M059J (cell line): ENCODE results near the gene TRIM5. TPM values are rescaled to one million over a fixed set of nuclear protein-coding genes. Genes with fewer than 3 reads are reported as not detected.
"Not testable (repeated sequence)": the region's sequence is repeated elsewhere in the genome, so short reads cannot be mapped to it uniquely, and the experiment has no call there.

Experiments used
- DNase-seq: peaks from one replicate; pipeline ENCODE4 v3.0.0-alpha.2; 2012; ENCODE audit warnings: low read depth
- total RNA-seq: library from RNA; depleted of rRNA; stranded (reverse); fragments of >200 nt; shearing (Covaris generic); gene quantifications from 2 replicates; pipeline ENCODE4 v1.2.3, GENCODE V29; 2014

TRIM5 gene
- total RNA-seq, 1 experiment from 2014 or later, result 92.8 TPM

DNA sequence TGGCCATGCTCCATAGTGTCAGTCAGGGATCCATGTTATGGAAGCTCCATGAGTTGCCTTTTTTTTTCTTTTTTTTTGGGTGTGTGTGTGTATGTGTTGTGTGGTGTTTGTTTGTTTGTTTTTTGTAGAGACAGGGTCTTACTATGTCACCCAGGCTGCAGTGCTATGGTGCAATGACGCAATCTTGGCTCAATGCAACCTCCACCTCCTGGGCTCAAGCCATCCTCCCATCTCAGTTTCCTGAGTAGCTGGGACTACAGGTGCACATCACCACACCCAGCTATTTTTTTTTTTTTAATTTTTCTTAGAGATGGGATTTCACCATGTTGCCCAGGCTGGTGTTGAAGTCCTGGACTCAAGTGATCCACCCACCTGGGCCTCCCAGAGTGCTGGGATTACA lies 3.6 kb upstream of the TRIM5 start:
- no peak for DNase-seq

- DNase-seq, result no peak
Measured at GRCh38 chr11:5686426-5686825, 1.6 kb upstream of the TRIM5 start.

DNA sequence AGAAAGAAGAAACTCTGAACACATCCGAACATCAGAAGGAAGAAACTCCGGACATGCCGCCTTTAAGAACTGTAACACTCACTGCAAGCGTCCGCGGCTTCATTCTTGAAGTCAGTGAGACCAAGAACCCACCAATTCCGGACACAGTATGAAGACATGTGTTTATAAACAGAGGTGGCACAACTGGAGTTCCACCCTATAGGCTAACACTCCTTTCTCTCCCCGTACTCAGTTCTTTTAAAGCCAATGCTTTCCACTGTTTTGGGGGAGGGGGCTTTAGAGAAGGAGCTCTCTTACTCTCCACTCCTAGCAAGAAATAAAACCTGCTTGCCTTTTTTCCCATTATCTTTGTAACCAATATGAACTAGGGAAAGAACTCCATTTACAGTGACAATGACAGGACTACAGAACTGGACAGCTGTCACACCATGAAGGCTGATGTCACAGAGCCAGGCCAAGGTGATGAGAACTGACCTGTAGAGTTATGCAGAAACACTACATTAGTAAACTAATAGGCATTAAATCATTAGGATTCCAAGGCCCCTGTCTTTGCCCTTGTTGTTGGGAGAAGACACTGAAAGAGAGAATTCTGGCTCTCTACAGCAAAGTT lies 733 bp downstream of the TRIM5 start:
- DNase-seq, result peak; percentile 15

DNA sequence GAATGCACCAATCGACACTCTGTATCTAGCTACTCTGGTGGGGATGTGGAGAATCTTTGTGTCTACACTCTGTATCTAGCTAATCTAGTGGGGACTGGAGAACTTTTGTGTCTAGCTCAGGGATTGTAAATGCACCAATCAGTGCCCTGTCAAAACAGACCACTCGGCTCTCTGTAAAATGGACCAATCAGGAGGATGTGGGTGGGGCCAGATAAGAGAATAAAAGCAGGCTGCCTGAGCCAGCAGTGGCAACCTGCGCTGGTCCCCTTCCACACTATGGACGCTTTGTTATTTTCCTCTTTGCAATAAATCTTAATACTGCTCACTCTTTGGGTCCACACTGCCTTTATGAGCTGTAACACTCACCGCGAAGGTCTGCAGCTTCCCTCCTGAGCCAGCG lies 1.3 kb downstream of the TRIM5 start:
- not testable (repeated sequence) for DNase-seq

DNA sequence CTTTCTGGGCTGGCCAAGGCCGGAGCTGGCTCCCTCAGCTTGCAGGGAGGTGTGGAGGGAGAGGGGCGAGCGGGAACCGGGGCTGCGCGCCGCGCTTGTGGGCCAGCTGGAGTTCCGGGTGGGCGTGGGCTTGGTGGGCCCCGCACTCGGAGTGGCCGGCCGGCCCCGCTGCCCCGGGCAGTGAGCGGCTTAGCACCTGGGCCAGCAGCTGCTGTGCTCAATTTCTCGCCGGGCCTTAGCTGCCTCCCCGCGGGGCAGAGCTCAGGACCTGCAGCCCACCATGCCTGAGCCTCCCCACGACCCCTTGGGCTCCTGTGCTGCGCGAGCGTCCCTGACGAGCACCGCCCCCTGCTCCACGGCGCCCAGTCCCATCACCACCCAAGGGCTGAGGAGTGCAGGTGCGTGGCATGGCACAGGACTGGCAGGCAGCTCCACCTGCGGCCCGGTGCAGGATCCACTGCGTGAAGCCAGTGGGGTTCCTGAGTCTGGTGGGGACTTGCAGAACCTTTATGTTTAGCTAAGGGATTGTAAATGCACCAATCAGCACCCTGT lies 1.9 kb downstream of the TRIM5 start:
- DNase-seq, result not testable (repeated sequence)

DNA sequence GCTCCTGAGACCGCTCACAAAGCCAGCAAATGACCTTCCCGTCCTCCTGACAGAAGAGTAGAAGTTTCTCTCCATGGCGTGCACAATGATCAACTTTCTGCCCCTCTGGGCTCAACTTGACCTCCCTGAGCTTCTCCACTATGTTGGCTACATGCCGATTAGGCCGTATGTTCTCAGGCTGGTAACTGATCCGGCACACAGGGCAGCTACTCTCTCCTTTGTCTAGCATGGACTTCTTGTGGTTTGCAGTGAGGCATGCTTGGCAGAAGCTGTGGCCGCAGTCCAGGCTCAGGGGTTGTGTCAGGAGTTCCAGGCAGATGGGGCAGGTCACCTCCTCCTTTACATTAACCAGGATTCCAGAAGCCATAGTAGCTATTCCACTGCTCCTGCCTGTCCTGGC lies 5.1 kb downstream of the TRIM5 start:
- DNase-seq, result peak; percentile 97

DNA sequence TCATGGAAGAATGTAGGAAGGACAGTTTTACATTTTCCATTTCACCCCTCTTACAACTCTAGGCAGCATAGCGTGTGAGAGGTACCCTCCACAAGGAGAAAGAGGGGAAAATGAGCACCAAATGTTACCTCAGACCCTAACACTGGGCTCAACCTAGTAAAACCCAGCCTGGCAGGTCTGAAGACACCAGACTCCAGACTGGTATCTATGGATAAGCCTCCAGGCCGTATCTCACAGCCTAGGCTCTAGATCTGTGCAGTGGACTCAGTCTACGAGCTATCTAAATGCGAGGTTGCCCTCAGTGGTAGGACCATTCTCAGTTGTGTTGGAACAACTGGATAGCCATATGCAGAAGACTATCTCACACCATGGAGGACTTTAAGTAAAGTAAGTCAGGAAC lies 10.5 kb downstream of the TRIM5 start:
- DNase-seq, result no peak

DNA sequence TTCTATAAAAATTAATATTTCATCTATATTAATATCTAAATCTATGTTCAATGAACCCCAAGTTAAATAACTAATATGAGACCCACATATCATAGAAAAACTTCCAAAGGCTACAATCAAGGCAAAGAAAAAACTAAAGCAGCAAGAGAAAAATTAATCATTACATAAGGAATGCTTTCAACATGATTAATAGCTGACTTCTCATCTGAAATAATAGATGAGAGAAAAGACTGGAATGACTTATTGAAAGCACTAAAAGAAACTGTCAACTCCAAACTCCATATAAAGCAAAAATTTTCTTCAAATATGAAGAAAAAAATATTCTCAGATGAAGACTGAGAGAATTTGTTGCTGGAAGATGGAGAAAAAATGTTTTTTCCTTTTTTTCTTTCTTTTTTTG lies 13.0 kb downstream of the TRIM5 start:
- no peak for DNase-seq

DNA sequence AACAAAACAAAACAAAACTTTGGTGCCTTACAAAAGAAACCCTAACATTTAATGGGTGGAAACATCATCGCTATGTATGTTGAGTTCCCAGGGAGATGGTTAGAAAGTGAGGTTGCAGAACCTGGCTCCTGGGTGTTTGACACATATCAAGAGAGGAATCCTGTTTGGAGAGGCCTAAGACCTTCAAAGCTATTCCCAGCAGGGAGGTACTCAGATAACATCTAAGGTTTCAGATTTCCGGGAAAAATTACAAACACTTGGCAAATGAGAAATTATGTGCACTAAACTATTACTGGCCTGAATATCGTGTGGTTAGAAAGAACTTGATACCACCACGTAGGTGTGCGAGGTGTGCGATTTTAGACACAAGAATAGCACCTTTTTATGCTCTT lies 18.5 kb downstream of the TRIM5 start:
- peak; percentile 64 for DNase-seq

DNA sequence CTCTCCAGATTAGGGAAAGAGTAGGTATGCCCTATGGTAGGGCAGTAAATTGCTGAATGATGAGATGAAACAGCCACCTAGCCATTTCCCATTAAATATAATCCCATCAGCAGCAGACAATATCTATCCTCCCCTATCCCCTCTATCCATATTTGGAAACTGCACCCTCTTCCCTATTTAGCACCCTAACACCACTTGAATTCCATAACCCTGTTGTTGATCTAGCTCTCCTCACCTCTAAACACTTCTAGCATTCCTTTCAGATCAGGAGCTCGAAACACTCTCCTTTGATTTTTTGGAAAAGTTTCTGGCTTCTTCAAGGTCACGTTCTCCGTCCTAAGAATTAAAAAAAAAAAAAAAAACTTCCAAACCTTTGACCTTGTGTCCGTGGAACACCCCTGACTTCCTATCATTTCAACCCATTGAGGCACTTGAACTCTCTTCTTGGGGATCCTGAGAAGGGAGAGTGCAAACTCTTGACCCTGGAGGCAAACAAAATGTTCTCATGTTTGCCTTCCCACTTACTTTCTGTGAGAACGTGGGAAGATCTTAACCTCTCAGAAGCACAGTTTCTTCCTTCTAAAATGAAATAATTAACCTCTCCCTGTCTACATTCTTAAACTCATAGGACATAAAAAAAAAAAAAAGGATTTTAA lies 19.0 kb downstream of the TRIM5 start:
- no peak for DNase-seq

GRCh38 chr11:5665051-5665570 lies 19.8 kb downstream of the TRIM5 start:
- no peak for DNase-seq

GRCh38 chr11:5663511-5663910 lies 21.4 kb downstream of the TRIM5 start:
- no peak for DNase-seq

- DNase-seq, result no peak
Measured at GRCh38 chr11:5658318-5658717, 26.6 kb downstream of the TRIM5 start.

GRCh38 chr11:5656956-5657355 lies 27.9 kb downstream of the TRIM5 start:
- not testable (repeated sequence) for DNase-seq

DNA sequence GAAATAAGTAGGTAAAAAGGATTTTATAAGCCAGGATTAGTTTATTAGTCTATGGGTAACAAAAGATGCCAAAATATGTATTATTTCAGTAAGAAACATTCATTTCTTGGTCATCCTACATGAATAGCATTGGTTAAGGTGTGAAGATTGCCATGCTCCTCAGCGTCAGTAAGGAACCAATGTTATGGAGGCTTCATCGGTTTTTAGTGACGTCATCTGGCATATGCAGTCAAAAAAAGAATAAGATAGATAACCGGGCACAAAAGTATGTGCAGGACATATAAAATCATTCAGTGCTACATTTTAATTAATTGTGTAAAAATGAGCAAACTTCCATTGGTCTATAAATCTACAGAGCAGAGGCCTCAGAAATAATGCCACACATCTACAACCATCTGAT lies 29.4 kb downstream of the TRIM5 start:
- DNase-seq, result no peak

DNA sequence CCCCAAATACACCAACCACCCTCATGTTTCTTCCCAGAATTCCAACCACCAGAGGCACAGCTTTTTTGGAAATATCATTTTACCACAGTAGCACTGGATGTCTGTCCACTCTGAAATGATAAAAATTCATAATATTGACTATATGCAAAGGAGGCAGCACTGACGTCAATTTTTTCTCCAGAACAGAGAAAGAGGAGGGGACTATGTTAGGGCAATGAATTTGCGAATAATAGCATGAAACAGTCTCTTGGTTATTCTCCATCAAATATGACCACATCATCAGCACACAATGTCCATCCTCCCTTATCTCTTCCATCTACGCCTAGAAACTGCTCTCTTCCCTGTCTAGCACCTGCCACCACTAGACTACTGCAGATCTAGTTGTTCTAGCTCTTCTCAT lies 38.7 kb downstream of the TRIM5 start:
- no peak for DNase-seq

GRCh38 chr11:5643585-5643984 lies 41.3 kb downstream of the TRIM5 start:
- DNase-seq, result no peak

- no peak for DNase-seq
Measured at GRCh38 chr11:5639953-5640352, 44.9 kb downstream of the TRIM5 start.

DNA sequence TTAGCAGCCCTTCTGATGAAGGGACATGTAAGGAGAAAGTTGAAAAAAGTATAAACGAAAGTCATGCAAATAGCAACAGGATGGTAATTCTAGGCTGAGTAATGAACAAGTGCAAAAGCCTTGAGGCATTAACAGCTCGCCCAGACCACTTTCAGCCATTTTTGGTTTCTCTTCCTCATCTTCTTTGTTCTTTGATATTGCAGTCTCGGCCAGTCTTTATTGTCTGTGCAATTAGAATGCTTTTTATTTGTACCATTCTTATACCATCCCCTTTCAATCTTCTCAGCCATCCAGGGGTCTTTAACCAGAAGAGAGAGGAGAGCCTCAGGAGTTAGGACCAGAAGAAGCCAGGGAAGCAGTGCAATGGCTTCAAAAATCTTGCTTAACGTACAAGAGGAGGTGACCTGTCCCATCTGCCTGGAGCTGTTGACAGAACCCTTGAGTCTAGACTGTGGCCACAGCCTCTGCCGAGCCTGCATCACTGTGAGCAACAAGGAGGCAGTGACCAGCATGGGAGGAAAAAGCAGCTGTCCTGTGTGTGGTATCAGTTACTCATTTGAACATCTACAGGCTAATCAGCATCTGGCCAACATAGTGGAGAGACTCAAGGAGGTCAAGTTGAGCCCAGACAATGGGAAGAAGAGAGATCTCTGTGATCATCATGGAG lies 52.8 kb downstream of the TRIM5 start:
- DNase-seq, result peak; percentile 25

GRCh38 chr11:5631417-5631816 lies 53.5 kb downstream of the TRIM5 start:
- no peak for DNase-seq

DNA sequence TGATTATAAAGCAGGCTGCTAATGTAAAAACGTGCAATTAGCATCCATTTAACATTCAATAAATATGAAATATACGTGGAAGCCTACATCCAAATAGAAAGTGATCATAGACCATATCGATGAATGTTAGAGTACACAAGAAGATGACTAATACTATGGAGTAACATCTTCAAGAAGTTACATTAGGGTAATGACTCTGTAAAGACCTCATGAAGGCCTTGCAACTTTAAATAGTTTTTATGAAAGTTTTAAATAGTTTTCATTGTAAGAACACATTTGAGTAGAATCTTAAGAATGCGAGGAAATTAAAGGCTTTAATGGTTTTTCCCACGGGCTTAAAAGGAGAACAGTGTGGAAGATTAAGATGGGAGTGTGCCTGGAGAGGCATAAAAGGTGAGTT lies 58.7 kb downstream of the TRIM5 start:
- DNase-seq, result no peak

- no peak for DNase-seq
Measured at GRCh38 chr11:5625281-5625680, 59.6 kb downstream of the TRIM5 start.
